GM23338 (cell line): ENCODE results near the gene SHISAL1. TPM values are rescaled to one million over a fixed set of nuclear protein-coding genes. Genes with fewer than 3 reads are reported as not detected.

Experiments
- ATAC-seq: fragments of 200-7000 bp; cut with Tn5 transposase; 3 replicates; pipeline ENCODE4 v1.9.1; 2020
- DNase-seq: peaks from one replicate; pipeline ENCODE4 v3.0.0-alpha.2; 2015; ENCODE audit warnings: low spot score
- H2AFZ ChIP-seq: fragments of 200-600 bp; sonication (generic); 2 replicates; pipeline ENCODE4 v1.8.0; 2016; ENCODE audit warnings: antibody characterized with exemption, mild to moderate bottlenecking, moderate library complexity
- H3F3A ChIP-seq: fragments of 200-600 bp; sonication (generic); replicated peaks from 2 replicates; pipeline ENCODE4 v1.8.0; 2017; ENCODE audit warnings: antibody characterized with exemption, mixed run types, low read depth
- H3K27ac ChIP-seq: fragments of 200-600 bp; sonication (generic); 2 replicates; pipeline ENCODE4 v1.6.1; 2016; ENCODE audit warnings: low read depth
- H3K27me3 ChIP-seq: fragments of 200-600 bp; sonication (generic); 2 replicates; pipeline ENCODE4 v1.8.0; 2016; ENCODE audit warnings: mild to moderate bottlenecking, mixed run types, moderate library complexity; ENCODE audit not compliant: insufficient read depth
- H3K36me3 ChIP-seq: fragments of 200-600 bp; sonication (generic); 2 replicates; pipeline ENCODE4 v1.8.0; 2016; ENCODE audit warnings: mild to moderate bottlenecking; ENCODE audit not compliant: insufficient read depth
- H3K4me1 ChIP-seq: fragments of 200-600 bp; sonication (generic); 2 replicates; pipeline ENCODE4 v1.8.0; 2016; ENCODE audit warnings: mild to moderate bottlenecking, moderate library complexity; ENCODE audit not compliant: insufficient read depth
- H3K4me2 ChIP-seq: fragments of 200-600 bp; sonication (generic); 2 replicates; pipeline ENCODE4 v1.7.1; 2017; ENCODE audit warnings: mixed run types
- H3K4me3 ChIP-seq: fragments of 200-600 bp; sonication (generic); 2 replicates; pipeline ENCODE4 v1.6.1; 2016; ENCODE audit warnings: mixed run types
- H3K79me2 ChIP-seq: fragments of 200-600 bp; sonication (generic); replicated peaks from 2 replicates; pipeline ENCODE4 v1.8.0; 2017; ENCODE audit warnings: mild to moderate bottlenecking; ENCODE audit not compliant: insufficient read depth
- H3K9me2 ChIP-seq: fragments of 200-600 bp; sonication (generic); 2 replicates; pipeline ENCODE4 v1.8.0; 2017; ENCODE audit not compliant: insufficient read depth
- H4K20me1 ChIP-seq: fragments of 200-600 bp; sonication (generic); replicated peaks from 2 replicates; pipeline ENCODE4 v1.8.0; 2017; ENCODE audit warnings: mild to moderate bottlenecking; ENCODE audit not compliant: insufficient read depth
- H3K27ac Mint-ChIP-seq: 2 replicates; pipeline ENCODE4 v1.8.0; 2020; ENCODE audit warnings: inconsistent platforms, mild to moderate bottlenecking, moderate library complexity, mixed read lengths
- H3K27me3 Mint-ChIP-seq: 3 replicates; pipeline ENCODE4 v1.8.0; 2022; ENCODE audit warnings: low read depth, mild to moderate bottlenecking, moderate library complexity, mixed read lengths, inconsistent platforms; ENCODE audit not compliant: insufficient read depth, poor library complexity
- H3K36me3 Mint-ChIP-seq: 3 replicates; pipeline ENCODE4 v1.8.0; 2021; ENCODE audit warnings: low read depth, mild to moderate bottlenecking, inconsistent platforms, moderate library complexity, mixed read lengths
- H3K4me1 Mint-ChIP-seq: 3 replicates; pipeline ENCODE4 v1.8.0; 2020; ENCODE audit warnings: mild to moderate bottlenecking, inconsistent platforms, mixed read lengths
- H3K4me3 Mint-ChIP-seq: 3 replicates; pipeline ENCODE4 v1.8.0; 2021; ENCODE audit warnings: moderate library complexity, mild to moderate bottlenecking, inconsistent platforms, mixed read lengths
- H3K9me3 Mint-ChIP-seq: 3 replicates; pipeline ENCODE4 v1.8.0; 2020; ENCODE audit warnings: moderate library complexity, mild to moderate bottlenecking, inconsistent platforms, mixed read lengths
- CREB1 ChIP-seq: fragments of 250-450 bp; sonication (Bioruptor Pico); IDR thresholded peaks from 2 replicates; pipeline ENCODE4 v1.5.0; 2020; ENCODE audit warnings: low read depth, mild to moderate bottlenecking, moderate library complexity
- CTCF ChIP-seq, 2 experiments: fragments of 200-600 bp in 1 of 2; sonication (generic) in 1 of 2; conservative IDR thresholded peaks; 2 replicates each; pipeline versions ENCODE4 v1.5.1 to v1.6.1; 2016 to 2017; ENCODE audit warnings: antibody characterized with exemption in 2 of 2, low read depth in 2 of 2, mild to moderate bottlenecking in 2 of 2, moderate library complexity in 1 of 2
- ETS1 ChIP-seq: IDR thresholded peaks from 2 replicates; pipeline ENCODE4 v1.6.1; 2016; ENCODE audit warnings: antibody characterized with exemption
- EZH2 ChIP-seq: fragments of 200-600 bp; sonication (generic); IDR thresholded peaks from one replicate; pipeline ENCODE4 v1.8.0; 2017; ENCODE audit warnings: antibody characterized with exemption, mild to moderate bottlenecking, low read depth; ENCODE audit not compliant: unreplicated experiment
- EZH2phosphoT487 ChIP-seq: fragments of 200-600 bp; sonication (generic); IDR thresholded peaks from one replicate; pipeline ENCODE4 v1.8.1; 2018; ENCODE audit warnings: antibody characterized with exemption; ENCODE audit not compliant: unreplicated experiment
- JUNB ChIP-seq: IDR thresholded peaks from one replicate; pipeline ENCODE4 v1.6.1; 2016; ENCODE audit warnings: antibody characterized with exemption; ENCODE audit not compliant: unreplicated experiment
- NANOG ChIP-seq: IDR thresholded peaks from 2 replicates; pipeline ENCODE4 v1.6.1; 2016; ENCODE audit warnings: antibody characterized with exemption, borderline replicate concordance
- POLR2AphosphoS5 ChIP-seq: IDR thresholded peaks from 2 replicates; pipeline ENCODE4 v1.6.1; 2016; ENCODE audit warnings: antibody characterized with exemption, low read depth
- REST ChIP-seq: IDR thresholded peaks from one replicate; pipeline ENCODE4 v1.6.1; 2018; ENCODE audit warnings: antibody characterized with exemption; ENCODE audit not compliant: unreplicated experiment
- STAT1 ChIP-seq: IDR thresholded peaks from one replicate; pipeline ENCODE4 v1.6.1; 2016; ENCODE audit warnings: antibody characterized with exemption; ENCODE audit not compliant: unreplicated experiment
- ZNF114 ChIP-seq: fragments of 250-450 bp; sonication (Bioruptor Pico); IDR thresholded peaks from 2 replicates; pipeline ENCODE4 v1.5.0; 2020; ENCODE audit warnings: mild to moderate bottlenecking, moderate library complexity
- ZNF331 ChIP-seq: fragments of 250-450 bp; sonication (Bioruptor Pico); IDR thresholded peaks from 2 replicates; pipeline ENCODE4 v1.5.0; 2020; ENCODE audit warnings: low read depth, mild to moderate bottlenecking, moderate library complexity
- ZNF462 ChIP-seq: fragments of 250-450 bp; sonication (Bioruptor Pico); IDR thresholded peaks from 2 replicates; pipeline ENCODE4 v1.5.0; 2020; ENCODE audit warnings: mild to moderate bottlenecking, moderate library complexity
- polyA plus RNA-seq: library from polyadenylated mRNA; unstranded; fragments of >200 nt; fragmentation: Nextera tagmentation; extraction: Ambion mirVana; gene quantifications from 2 replicates; pipeline ENCODE4 v1.2.1, GENCODE V29; 2016
- total RNA-seq: library from RNA; depleted of rRNA; stranded (reverse); fragments of >200 nt; shearing (Covaris generic); gene quantifications from 2 replicates; pipeline ENCODE4 v1.2.3, GENCODE V29; 2014

Gene SHISAL1
- total and polyA plus RNA-seq, 2 experiments from 2014 or later = 0.71 to 3.4 TPM

- Mint-ChIP-seq H3K4me3 (no peak overlapping the region), H3K27ac (no peak overlapping the region), H3K27me3 (peaks cover 1% of the 10 kb centered on the region), H3K9me3 (no peaks in the 10 kb centered on the region), H3K4me1 (peaks cover 26% of the 10 kb centered on the region), H3K36me3 (no peaks in the 10 kb centered on the region)
- Histone ChIP-seq H3K27me3 (no peaks in the 10 kb centered on the region), H3K9me2 (no peaks in the 10 kb centered on the region), H3K36me3 (no peaks in the 10 kb centered on the region), H4K20me1 (no peaks in the 10 kb centered on the region), H3K27ac (no peak overlapping the region), H3F3A (no peaks in the 10 kb centered on the region), H3K79me2 (no peaks in the 10 kb centered on the region), H2AFZ (no peak overlapping the region), H3K4me2 (no peak overlapping the region), H3K4me1 (peaks cover 7% of the 10 kb centered on the region; the same call in 1 of the 2 replicates), H3K4me3 (no peak overlapping the region)
- ATAC-seq (no peak), DNase-seq (no peak)
- no peak for TF ChIP-seq NANOG
- no peak for TF ChIP-seq CTCF (conservative IDR thresholded peaks at IDR 0.05; ENCODE audit: low read depth in 2 of 2)
- TF ChIP-seq EZH2 = no peak
- TF ChIP-seq CREB1 (CRISPR knock-in tag) = no peak
- no peak for TF ChIP-seq JUNB
- TF ChIP-seq STAT1 = no peak
- TF ChIP-seq ZNF331 (CRISPR knock-in tag) = no peak
- TF ChIP-seq ETS1 = no peak
- TF ChIP-seq POLR2AphosphoS5 = no peak
- no peak for TF ChIP-seq ZNF114 (CRISPR knock-in tag)
- TF ChIP-seq ZNF462 = no peak
- no peak for TF ChIP-seq REST
- no peak for TF ChIP-seq EZH2phosphoT487
Observed at GRCh38 chr22:44271732-44272400, 40.9 kb downstream of the SHISAL1 start.
